ENCODE data around the gene APOF.
"Not testable (repeated sequence)": the region's sequence is repeated elsewhere in the genome, so short reads cannot be mapped to it uniquely, and the experiment has no call there.

Gene APOF

DNA sequence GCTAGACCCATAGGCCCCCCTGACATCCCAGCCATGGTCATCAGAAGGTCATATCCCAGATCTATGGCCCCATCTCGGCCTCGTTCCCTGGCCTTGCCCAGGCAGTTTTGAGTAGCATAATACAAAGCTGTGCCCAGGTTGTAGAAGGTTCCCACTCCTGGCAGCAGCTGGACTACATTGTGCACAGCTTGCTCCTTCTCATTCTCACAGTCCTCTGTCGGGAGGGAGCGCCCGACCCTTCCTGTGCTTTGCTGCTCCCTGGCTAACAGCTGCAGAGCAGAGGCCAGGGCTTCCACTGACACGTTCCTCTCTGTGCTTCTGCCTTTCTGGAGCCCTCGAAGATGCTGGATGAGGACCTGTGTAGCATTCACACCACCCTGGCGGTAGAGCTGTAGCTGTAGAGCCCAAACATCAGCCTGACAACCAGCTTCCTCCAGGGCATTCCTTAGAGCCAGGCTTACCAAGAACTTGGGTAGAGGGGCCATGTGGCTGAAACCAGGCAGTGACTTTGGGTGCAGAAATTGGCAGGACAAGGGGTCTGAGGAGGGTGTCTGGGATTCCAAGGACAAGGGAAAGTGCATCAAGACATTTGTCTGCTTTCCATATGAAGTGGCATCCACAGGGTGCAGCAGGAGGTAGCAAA is 1.0 kb downstream of the APOF start:
- H3K4me3 ChIP-seq (ENCODE audit: low read length), result no peak overlapping the region
- DNase-seq (ENCODE audit: low read depth), result no peak
- TF ChIP-seq, protein P1, sequence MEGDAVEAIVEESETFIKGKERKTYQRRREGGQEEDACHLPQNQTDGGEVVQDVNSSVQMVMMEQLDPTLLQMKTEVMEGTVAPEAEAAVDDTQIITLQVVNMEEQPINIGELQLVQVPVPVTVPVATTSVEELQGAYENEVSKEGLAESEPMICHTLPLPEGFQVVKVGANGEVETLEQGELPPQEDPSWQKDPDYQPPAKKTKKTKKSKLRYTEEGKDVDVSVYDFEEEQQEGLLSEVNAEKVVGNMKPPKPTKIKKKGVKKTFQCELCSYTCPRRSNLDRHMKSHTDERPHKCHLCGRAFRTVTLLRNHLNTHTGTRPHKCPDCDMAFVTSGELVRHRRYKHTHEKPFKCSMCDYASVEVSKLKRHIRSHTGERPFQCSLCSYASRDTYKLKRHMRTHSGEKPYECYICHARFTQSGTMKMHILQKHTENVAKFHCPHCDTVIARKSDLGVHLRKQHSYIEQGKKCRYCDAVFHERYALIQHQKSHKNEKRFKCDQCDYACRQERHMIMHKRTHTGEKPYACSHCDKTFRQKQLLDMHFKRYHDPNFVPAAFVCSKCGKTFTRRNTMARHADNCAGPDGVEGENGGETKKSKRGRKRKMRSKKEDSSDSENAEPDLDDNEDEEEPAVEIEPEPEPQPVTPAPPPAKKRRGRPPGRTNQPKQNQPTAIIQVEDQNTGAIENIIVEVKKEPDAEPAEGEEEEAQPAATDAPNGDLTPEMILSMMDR (IDR thresholded peaks at IDR 0.05; ENCODE audit: insufficient read depth, low read depth, low read length, missing control alignments), result no peak

DNA sequence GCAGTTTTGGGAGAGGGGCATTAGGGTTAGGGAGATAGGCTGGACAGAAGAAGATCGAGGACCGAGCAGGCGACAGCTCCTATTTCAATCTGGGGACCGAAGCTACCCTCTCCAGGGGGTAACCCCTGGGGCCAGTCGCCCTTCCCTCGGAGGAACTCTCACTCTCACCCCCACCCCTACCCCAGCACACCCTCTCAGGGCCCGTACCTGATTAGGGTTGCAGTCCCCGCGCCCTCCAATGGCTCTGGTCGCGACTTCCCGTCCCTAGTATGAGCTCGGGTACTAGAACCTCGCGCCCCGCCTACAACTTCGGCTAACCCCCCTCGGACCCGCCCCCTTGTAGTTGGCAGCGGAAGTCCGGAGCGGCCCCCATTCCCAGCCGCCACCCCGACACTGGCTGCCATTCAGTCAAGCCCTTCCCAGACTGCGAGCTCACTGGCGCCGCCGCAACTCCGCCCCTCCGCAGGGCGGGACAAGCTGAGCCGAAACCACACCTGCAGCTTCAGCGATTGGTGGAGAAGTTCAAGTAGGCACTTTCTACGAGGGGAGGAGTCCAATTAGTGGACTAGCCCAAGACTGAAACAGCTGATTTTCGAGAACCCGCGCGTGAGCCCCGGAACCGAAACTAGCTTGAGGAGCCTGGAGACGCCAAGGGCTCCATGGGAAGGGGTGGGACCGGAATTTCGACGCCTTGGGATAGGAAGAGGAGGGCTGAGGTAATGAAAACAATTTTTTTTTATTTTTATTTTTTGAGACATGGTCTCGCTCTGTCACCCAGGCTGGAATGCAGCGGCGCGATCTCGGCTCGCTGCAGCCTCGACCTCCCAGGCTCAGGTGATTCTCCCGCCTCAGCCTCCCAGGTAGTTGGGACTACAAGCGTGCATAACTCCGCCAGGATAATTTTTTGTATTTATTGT is 2.5 kb downstream of the APOF start, which contains the start of gene STAT2:
TSS of gene STAT2 (minus strand) at position 257 of the 917 bp plus-strand sequence. CDS start 3,536 bp downstream, outside the sequence.
- TF ChIP-seq, protein P1 (IDR thresholded peaks at IDR 0.05; ENCODE audit: insufficient read depth, low read depth, low read length, missing control alignments), result no peak
- H3K4me3 ChIP-seq (ENCODE audit: low read length), result peak within 1 kb of the TSS; percentile 96
- peak; percentile 100 for DNase-seq (ENCODE audit: low read depth)

DNA sequence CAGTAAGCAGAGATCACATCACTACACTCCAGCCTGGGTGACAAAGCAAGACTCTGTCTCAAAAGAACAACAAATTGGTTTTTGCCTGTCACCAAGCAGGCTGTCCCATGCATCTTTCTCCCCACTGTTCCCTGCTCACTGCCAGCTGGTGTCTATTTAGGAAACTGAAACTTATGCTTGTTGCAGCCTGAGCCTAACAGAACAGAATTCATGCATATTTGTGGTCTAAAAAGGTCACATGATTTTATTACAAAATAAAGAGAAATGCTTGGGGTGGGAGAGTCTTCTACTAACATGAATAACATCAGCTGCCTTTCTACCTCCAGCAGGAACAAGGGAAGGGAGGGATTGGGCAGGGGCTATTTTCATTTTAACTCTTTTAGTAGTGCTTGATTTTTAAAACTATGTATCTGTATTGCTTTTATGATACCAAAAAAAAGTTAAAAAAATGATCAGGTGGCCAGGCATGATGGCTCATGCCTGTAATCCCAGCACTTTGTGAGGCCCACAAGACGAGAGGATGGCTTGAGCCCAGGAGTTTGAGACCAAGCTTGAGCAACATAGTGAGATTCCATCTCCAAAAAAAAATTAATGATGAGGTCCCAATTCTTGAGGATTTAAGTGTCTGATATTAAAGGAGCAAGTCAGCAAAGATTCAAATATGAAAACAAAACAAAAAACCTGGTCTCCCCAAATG is 3.7 kb downstream of the APOF start:
- TF ChIP-seq, protein P1 (IDR thresholded peaks at IDR 0.05; ENCODE audit: insufficient read depth, low read depth, low read length, missing control alignments), result no peak
- peak; percentile 68 for DNase-seq (ENCODE audit: low read depth)
- H3K4me3 ChIP-seq (ENCODE audit: low read length), result peak overlapping the region; percentile 96

DNA sequence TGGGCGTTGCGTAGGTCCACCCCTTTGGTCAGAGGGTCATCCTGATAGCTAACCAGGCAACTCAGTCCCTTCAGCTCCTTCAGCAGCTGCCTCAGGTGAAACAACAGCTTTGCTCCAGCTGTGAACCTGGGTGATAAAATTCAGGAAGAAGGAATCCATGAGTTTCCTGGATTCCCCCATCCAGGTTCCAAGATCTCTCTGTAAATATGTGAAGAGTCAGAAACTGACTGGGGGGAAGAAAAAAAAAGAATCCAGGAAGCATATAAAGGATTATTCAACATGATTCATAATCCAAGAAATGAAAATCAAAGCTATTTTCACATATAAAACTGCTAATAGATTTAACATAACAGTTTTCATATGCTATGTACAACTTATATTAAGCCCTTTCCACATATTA is 11.3 kb downstream of the APOF start:
- TF ChIP-seq, protein P1 (IDR thresholded peaks at IDR 0.05; ENCODE audit: insufficient read depth, low read depth, low read length, missing control alignments), result no peak

DNA sequence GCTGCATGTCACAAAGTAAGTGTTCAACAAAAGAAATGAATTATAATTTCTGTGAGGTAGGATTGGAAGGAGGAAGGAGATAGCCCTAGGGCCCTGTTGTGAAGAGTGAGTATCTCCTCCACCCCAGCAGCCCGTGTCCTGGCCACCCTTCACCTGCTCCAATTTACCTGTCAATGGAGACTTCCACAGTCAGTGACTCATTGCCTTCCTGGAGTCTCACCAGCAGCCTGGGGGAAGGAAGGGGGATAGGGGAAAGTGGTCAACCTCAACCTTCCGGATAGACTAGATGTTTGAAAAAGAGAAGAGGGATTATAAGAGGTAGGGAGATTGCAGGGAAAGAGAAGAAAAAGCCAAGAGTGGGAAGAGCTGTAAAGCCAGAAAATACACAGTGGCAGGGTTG is 12.0 kb downstream of the APOF start:
- peak; percentile 34 for DNase-seq (ENCODE audit: low read depth)
- no peak overlapping the region for H3K4me3 ChIP-seq (ENCODE audit: low read length)
- TF ChIP-seq, protein P1 (IDR thresholded peaks at IDR 0.05; ENCODE audit: insufficient read depth, low read depth, low read length, missing control alignments), result no peak

More for the DNA sequence above, 11.3 kb downstream of the APOF start:
- H3K4me3 ChIP-seq (ENCODE audit: low read length), result no peak overlapping the region
- no peak for DNase-seq (ENCODE audit: low read depth)

DNA sequence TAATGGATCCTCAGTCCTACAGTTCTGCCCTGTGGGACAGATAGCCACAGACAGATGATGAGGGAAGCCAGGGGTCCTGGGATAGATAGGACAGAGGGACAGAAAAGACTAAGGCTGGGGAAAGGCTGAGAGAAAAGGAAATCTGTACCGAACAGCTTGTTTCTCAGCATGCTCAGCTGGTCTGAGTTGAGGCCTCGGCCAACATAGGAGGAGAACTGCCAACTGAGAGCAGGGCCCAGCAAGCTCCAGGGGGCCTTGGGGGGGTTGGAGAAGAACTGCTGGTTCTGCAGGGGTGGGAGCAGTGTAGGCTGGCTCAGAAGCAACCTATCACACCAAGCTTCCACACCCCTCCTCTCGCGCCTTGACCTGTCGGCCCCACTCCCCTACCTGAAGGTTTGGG is 13.9 kb downstream of the APOF start:
- TF ChIP-seq, protein P1 (IDR thresholded peaks at IDR 0.05; ENCODE audit: insufficient read depth, low read depth, low read length, missing control alignments), result no peak
- no peak for DNase-seq (ENCODE audit: low read depth)
- H3K4me3 ChIP-seq (ENCODE audit: low read length), result no peak overlapping the region

DNA sequence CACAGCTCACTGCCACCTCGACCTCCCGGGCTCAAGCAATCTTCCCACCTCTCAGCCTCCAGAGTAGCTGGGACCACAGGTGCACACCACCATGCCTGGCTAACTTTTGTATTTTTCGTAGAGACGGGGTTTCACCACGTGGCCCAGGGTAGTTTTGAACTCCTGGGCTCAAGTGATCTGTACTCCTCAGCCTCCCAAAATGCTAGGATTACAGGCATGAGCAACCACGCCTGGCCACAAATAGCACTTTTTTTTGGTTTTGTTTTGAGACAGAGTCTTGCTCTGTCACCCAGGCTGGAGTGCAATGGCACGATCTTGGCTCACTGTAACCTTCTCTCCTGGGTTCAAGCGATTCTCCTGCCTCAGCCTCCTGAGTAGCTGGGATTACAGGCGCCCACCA is 15.4 kb downstream of the APOF start:
- H3K4me3 ChIP-seq (ENCODE audit: low read length); DNase-seq (ENCODE audit: low read depth): not testable (repeated sequence)

All from epithelial cell of esophagus (primary cell).